ENCODE data around the gene CHEK2. TPM values are rescaled to one million over a fixed set of nuclear protein-coding genes. Genes with fewer than 3 reads are reported as not detected.

The CHEK2 gene
- 21.7 and 28.3 TPM in 2 replicates for total RNA-seq

GRCh38 chr22:28741785-28742561, at the start of gene CHEK2, which contains the start of gene HSCB:
Gene CHEK2, minus strand, starts transcription at chr22:28741820. Its CDS starts 7,099 bp downstream, at chr22:28734721.
Gene HSCB, plus strand, starts transcription at chr22:28742039. Its CDS starts 57 bp downstream, at chr22:28742096.

GRCh38 chr22:28772633-28773460, 31.2 kb upstream of the CHEK2 start, which contains the start of gene CCDC117:
Gene CCDC117, plus strand, starts transcription at chr22:28772695. Its CDS starts 155 bp downstream, at chr22:28772850.

DNA sequence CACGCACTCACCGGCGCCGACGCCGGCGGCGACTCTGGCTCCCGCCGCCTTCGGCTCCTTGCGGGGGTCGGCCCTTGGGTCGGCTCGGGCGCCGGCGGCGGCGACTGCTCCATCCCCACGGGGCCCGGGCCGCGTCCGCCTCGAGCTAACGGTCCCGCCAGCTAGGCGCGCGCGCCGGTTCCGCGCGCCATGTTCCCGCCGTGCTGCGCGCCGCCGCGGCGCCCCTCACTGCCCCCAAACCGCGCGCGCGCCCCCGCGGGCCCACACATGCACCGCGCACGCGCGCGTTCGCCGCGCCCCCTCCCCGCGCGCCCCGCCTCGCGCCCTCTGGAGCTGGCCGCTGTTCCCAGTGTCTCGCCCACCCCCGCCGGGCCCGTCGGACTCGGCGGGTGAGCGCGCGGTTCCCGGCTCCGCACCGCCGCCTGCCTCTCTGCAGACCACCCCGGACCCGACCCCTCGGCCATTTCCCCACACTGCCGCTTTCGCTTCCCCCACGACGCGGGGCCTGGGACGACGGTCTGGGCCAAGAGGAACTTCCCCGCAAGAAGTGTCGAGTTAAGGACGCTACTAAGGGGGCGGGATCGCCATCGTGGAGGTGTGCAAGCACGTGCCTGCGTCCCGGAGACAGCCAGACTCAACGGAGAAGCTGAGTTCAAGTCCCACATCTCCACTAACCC, 61.9 kb downstream of the CHEK2 start, which contains the start of gene TTC28:
Gene TTC28 (minus strand): TSS at position 230 of the 677 bp plus-strand sequence. CDS start 117 bp downstream, at position 113.

Other genes starting within 250 kb of the CHEK2 start
- gene TTC28, start 62.0 kb downstream of the CHEK2 start, total RNA-seq: 20.2 and 24.0 TPM in 2 replicates
- 15.9 and 24.7 TPM in 2 replicates for gene HSCB, start 219 bp upstream of the CHEK2 start, total RNA-seq
- gene CCDC117, start 30.9 kb upstream of the CHEK2 start, total RNA-seq: 12.8 and 15.2 TPM in 2 replicates
- 206 and 260 TPM in 2 replicates for gene XBP1, start 58.7 kb upstream of the CHEK2 start, total RNA-seq
- 2.3 and 2.8 TPM in 2 replicates for gene ZNRF3, start 141.8 kb upstream of the CHEK2 start, total RNA-seq

Measured in smooth muscle cell of bladder (primary cell).